Keratinocyte (primary cell): ENCODE results near the gene CYP1A2. TPM values are rescaled to one million over a fixed set of nuclear protein-coding genes. Genes with fewer than 3 reads are reported as not detected.
A peak's percentile ranks its signal among the peaks of the same experiment; 100 is the strongest.

Source experiments
- DNase-seq: peaks from one replicate; pipeline ENCODE4 v3.0.0-alpha.2; 2011; ENCODE audit warnings: low read depth, missing footprints, low spot score
- FAIRE-seq: peaks from 2 replicates; lab custom pipeline; 2011; peaks lifted over from hg19 to GRCh38; lab: Jason Lieb, UNC
- H2AFZ ChIP-seq: 2 replicates; pipeline ENCODE4 v1.6.0; 2012; ENCODE audit warnings: low read length, control low read depth, inconsistent platforms; ENCODE audit not compliant: control insufficient read depth
- H3K27ac ChIP-seq: 2 replicates; pipeline ENCODE4 v1.5.1; 2011; ENCODE audit warnings: low read length; ENCODE audit not compliant: control insufficient read depth, insufficient read depth
- H3K27me3 ChIP-seq: 3 replicates; pipeline ENCODE4 v1.6.0; 2011; ENCODE audit warnings: low read length; ENCODE audit not compliant: control insufficient read depth, insufficient read depth; ENCODE audit errors: extremely low read depth
- H3K36me3 ChIP-seq, 2 experiments: 2 replicates in 1 of 2; 3 replicates in 1 of 2; pipeline ENCODE4 v1.5.1; 2011; ENCODE audit warnings: low read length in 2 of 2, mild to moderate bottlenecking in 1 of 2; ENCODE audit not compliant: control insufficient read depth in 2 of 2, insufficient read depth in 2 of 2; ENCODE audit errors: extremely low read depth in 1 of 2
- H3K4me1 ChIP-seq: 3 replicates; pipeline ENCODE4 v1.5.1; 2011; ENCODE audit warnings: low read length; ENCODE audit not compliant: control insufficient read depth, insufficient read depth; ENCODE audit errors: extremely low read depth
- H3K4me2 ChIP-seq: 3 replicates; pipeline ENCODE4 v1.6.0; 2011; ENCODE audit warnings: low read depth, low read length; ENCODE audit not compliant: control insufficient read depth, insufficient read depth; ENCODE audit errors: extremely low read depth
- H3K4me3 ChIP-seq, 3 experiments: fragments of 200-600 bp in 1 of 3; sonication (generic) in 1 of 3; 2 replicates in 2 of 3; 3 replicates in 1 of 3; pipeline ENCODE4 v1.5.1; 2011 to 2016; ENCODE audit warnings: low read length in 3 of 3, mild to moderate bottlenecking in 3 of 3, control low read depth in 2 of 3, inconsistent platforms in 1 of 3, low read depth in 1 of 3, mixed read lengths in 1 of 3, mixed run types in 1 of 3, moderate library complexity in 1 of 3; ENCODE audit not compliant: control insufficient read depth in 2 of 3, insufficient read depth in 2 of 3; ENCODE audit errors: extremely low read depth in 1 of 3
- H3K79me2 ChIP-seq: 2 replicates; pipeline ENCODE4 v1.6.0; 2012; ENCODE audit warnings: low read length; ENCODE audit not compliant: control insufficient read depth, insufficient read depth
- H3K9ac ChIP-seq: 3 replicates; pipeline ENCODE4 v1.6.0; 2011; ENCODE audit warnings: low read length; ENCODE audit not compliant: control insufficient read depth, insufficient read depth; ENCODE audit errors: extremely low read depth
- H3K9me1 ChIP-seq: 3 replicates; pipeline ENCODE4 v1.6.0; 2011; ENCODE audit warnings: low read length; ENCODE audit not compliant: control insufficient read depth, insufficient read depth; ENCODE audit errors: extremely low read depth
- H3K9me3 ChIP-seq: 2 replicates; pipeline ENCODE4 v1.5.1; 2012; ENCODE audit warnings: low read depth, low read length; ENCODE audit not compliant: control insufficient read depth
- H4K20me1 ChIP-seq: 3 replicates; pipeline ENCODE4 v1.6.0; 2011; ENCODE audit warnings: low read length; ENCODE audit not compliant: control insufficient read depth, insufficient read depth; ENCODE audit errors: extremely low read depth
- CTCF ChIP-seq, 3 experiments: IDR thresholded peaks in 1 of 3; conservative IDR thresholded peaks in 1 of 3; optimal IDR thresholded peaks in 1 of 3; 2 replicates in 2 of 3; 3 replicates in 1 of 3; pipeline versions ENCODE3 to v1.5.1; 2011; ENCODE audit warnings: low read length in 3 of 3, mild to moderate bottlenecking in 3 of 3, moderate library complexity in 2 of 3, control low read depth in 1 of 3, inconsistent platforms in 1 of 3; ENCODE audit not compliant: insufficient read depth in 2 of 3; ENCODE audit errors: extremely low read depth in 1 of 3
- EZH2 ChIP-seq: IDR thresholded peaks from one replicate; pipeline ENCODE4 v1.6.1; 2012; ENCODE audit warnings: inconsistent platforms, mild to moderate bottlenecking, low read length, moderate library complexity
- dilution Hi-C: fragments of 300-500 bp; cut with MboI; formaldehyde crosslinking; loops from one replicate; pipeline ENCODE4 v1.7.0; 2020; ENCODE audit warnings: low sequenced_read_pairs; ENCODE audit not compliant: extremely low pct_ligation_motif_present
- polyA plus RNA-seq, 5 experiments: library from polyadenylated mRNA; depleted of rRNA in 3 of 5; stranded (reverse) in 3 of 5; stranded (forward) in 1 of 5; unstranded in 1 of 5; fragments of >200 nt; gene quantifications; 1 replicate in 1 of 5; 2 replicates in 3 of 5; 3 replicates in 1 of 5; pipeline versions ENCODE4 v1.2.1 to v1.2.3, GENCODE V29; 2011 to 2012; ENCODE audit warnings: missing spikeins in 2 of 5, low read depth in 1 of 5, low replicate concordance in 1 of 5

Gene CYP1A2
- polyA plus RNA-seq, 1 donor (not counting 4 experiments of a cell fraction or from before 2014, with no cell fraction given): 0.04 TPM

GRCh38 chr15:74794970-74795349 is 46.3 kb downstream of the CYP1A2 start:
- H3K4me2 ChIP-seq: no peak overlapping the region
- peak overlapping the region; percentile 61 for H3K27ac ChIP-seq
- H3K9ac ChIP-seq: peak overlapping the region; percentile 35
- no peak for DNase-seq
- H3K79me2 ChIP-seq: peaks cover 66% of the 10 kb centered on the region
- no peak overlapping the region for H2AFZ ChIP-seq
- peaks cover 4 to 19% of the 10 kb centered on the region in 2 experiments for H3K36me3 ChIP-seq
- H3K4me1 ChIP-seq: peaks cover 40% of the 10 kb centered on the region
- H3K9me3 ChIP-seq: no peaks in the 10 kb centered on the region
- FAIRE-seq: no peak
- H3K4me3 ChIP-seq: no peak overlapping the region
- dilution Hi-C loops: no loop called here
- no peaks in the 10 kb centered on the region for H3K27me3 ChIP-seq
- TF ChIP-seq EZH2 (no peak), CTCF (optimal IDR thresholded peaks at IDR 0.05 in 1 of 3, IDR thresholded peaks at IDR 0.05 in 1 of 3, conservative IDR thresholded peaks at IDR 0.05 in 1 of 3; ENCODE audit: extremely low read depth in 1 of 3, insufficient read depth in 2 of 3, low read length in 3 of 3) (no peak)
- H3K9me1 ChIP-seq: peaks cover 9% of the 10 kb centered on the region
- H4K20me1 ChIP-seq: peaks cover 18% of the 10 kb centered on the region

GRCh38 chr15:74795966-74796625 is 47.5 kb downstream of the CYP1A2 start:
- Histone ChIP-seq H3K4me1 (peaks cover 41% of the 10 kb centered on the region), H4K20me1 (peaks cover 15% of the 10 kb centered on the region), H3K79me2 (peaks cover 58% of the 10 kb centered on the region), H3K4me3 (no peak overlapping the region), H3K9ac (no peak overlapping the region), H3K27me3 (no peaks in the 10 kb centered on the region), H2AFZ (no peak overlapping the region), H3K9me3 (no peaks in the 10 kb centered on the region), H3K27ac (peak overlapping the region; percentile 10), H3K9me1 (peaks cover 9% of the 10 kb centered on the region), H3K36me3 (peaks cover 10 to 21% of the 10 kb centered on the region in 2 experiments), H3K4me2 (no peak overlapping the region)
- DNase-seq (no peak), FAIRE-seq (no peak)
- no peak for TF ChIP-seq EZH2
- TF ChIP-seq CTCF (optimal IDR thresholded peaks at IDR 0.05 in 1 of 3, IDR thresholded peaks at IDR 0.05 in 1 of 3, conservative IDR thresholded peaks at IDR 0.05 in 1 of 3; ENCODE audit: extremely low read depth in 1 of 3, insufficient read depth in 2 of 3, low read length in 3 of 3): no peak
- dilution Hi-C loops: no loop called here
